Measurements from ENCODE around the gene TMEM217.

- TF ChIP-seq CTCF (IDR thresholded peaks at IDR 0.05; ENCODE audit: poor library complexity, severe bottlenecking) (no peak), TAF1 (IDR thresholded peaks at IDR 0.05; ENCODE audit: low read depth) (no peak), RAD21 (conservative IDR thresholded peaks at IDR 0.05) (no peak), EZH2 (IDR thresholded peaks at IDR 0.05; ENCODE audit: borderline replicate concordance, insufficient read depth, low read length, poor library complexity, severe bottlenecking) (no peak)
Observed at GRCh38 chr6:37192666-37193065, 65.3 kb downstream of the TMEM217 start.

Measured in neural cell (in vitro differentiated cells).